Measurements from ENCODE around the gene WDR76.
"Not testable (repeated sequence)": the region's sequence is repeated elsewhere in the genome, so short reads cannot be mapped to it uniquely, and the experiment has no call there.

WDR76 gene

DNA sequence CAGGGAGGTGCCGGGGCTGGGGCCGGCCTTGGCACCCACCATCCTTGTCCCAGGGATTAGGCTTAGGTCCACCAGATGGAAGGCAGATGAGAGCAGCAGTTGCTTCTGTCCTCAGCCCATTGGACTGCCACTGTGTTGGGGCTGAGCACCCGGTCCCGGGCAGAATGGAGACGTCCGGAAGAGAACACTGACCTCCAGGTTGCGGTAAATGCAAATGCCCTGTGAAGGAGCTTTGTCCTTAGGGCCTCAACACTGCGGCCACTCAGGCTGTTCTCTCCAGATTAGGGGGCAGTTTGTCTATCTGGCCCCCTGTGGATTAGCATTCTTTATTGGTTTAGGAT, 26.9 kb upstream of the WDR76 start, which contains the start of gene SERINC4:
Gene SERINC4 (minus strand): TSS at position 276 of the 341 bp plus-strand sequence. CDS start 234 bp downstream, at position 42.
- TF ChIP-seq, protein P1, sequence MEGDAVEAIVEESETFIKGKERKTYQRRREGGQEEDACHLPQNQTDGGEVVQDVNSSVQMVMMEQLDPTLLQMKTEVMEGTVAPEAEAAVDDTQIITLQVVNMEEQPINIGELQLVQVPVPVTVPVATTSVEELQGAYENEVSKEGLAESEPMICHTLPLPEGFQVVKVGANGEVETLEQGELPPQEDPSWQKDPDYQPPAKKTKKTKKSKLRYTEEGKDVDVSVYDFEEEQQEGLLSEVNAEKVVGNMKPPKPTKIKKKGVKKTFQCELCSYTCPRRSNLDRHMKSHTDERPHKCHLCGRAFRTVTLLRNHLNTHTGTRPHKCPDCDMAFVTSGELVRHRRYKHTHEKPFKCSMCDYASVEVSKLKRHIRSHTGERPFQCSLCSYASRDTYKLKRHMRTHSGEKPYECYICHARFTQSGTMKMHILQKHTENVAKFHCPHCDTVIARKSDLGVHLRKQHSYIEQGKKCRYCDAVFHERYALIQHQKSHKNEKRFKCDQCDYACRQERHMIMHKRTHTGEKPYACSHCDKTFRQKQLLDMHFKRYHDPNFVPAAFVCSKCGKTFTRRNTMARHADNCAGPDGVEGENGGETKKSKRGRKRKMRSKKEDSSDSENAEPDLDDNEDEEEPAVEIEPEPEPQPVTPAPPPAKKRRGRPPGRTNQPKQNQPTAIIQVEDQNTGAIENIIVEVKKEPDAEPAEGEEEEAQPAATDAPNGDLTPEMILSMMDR (conservative IDR thresholded peaks at IDR 0.05; ENCODE audit: control insufficient read depth, insufficient read depth, low read depth, low read length) = no peak
- peak within 1 kb of the TSS; percentile 99 for H3K4me3 ChIP-seq (ENCODE audit: control insufficient read depth, low read depth, low read length)
- no peak for DNase-seq (ENCODE audit: low read depth)

GRCh38 chr15:43800286-43801141, 26.3 kb upstream of the WDR76 start, which contains the start of gene HYPK:
HYPK (plus strand) TSS chr15:43800599; CDS start chr15:43800623, 24 bp downstream.
- H3K4me3 ChIP-seq (ENCODE audit: control insufficient read depth, low read depth, low read length) = peak within 1 kb of the TSS; percentile 99
- TF ChIP-seq, protein P1 (conservative IDR thresholded peaks at IDR 0.05; ENCODE audit: control insufficient read depth, insufficient read depth, low read depth, low read length) = no peak
- peak; percentile 81 for DNase-seq (ENCODE audit: low read depth)

DNA sequence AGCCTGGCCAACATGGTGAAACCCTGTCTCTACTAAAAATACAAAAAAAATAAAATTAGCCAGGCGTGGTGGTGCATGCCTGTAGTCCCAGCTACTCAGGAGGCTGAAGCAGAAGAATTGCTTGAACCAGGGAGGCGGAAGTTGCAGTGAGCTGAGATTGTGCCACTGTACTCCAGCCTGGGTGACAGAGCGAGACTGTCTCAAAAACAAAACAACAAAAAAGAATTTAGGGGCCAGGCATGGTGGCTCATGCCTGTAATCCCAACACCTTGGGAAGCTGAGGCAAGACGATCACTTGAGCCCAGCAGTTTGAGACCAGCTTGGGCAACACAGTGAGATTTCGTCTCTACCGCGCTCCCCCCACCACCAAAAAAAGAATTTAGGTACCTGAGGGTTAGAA, 24.1 kb upstream of the WDR76 start:
- DNase-seq (ENCODE audit: low read depth); H3K4me3 ChIP-seq (ENCODE audit: control insufficient read depth, low read depth, low read length): not testable (repeated sequence)

DNA sequence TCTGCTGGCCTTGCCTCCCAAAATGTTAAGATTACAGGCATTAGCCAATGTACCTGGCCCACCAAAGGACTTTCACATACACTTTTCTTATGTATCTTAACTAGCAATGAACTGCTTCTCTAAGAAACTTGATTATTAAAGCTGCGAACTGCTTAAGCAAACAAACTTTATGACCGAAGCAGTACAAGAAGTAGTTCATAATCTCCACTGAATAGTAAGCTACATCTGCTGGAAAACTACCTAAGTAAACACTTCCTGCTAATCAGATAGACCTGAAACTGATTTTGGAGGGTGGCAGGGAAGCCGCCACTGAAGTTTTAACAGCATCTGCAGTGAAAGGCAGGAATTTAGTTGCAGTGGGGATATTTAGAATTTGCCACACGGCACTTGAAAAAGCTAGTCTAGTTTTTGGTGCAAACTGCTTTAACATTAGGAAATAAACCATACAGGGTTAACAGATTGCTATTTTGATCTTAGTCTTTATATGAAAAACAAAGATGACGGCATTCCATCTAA, 18.3 kb upstream of the WDR76 start:
- no peak for DNase-seq (ENCODE audit: low read depth)
- TF ChIP-seq, protein P1 (conservative IDR thresholded peaks at IDR 0.05; ENCODE audit: control insufficient read depth, insufficient read depth, low read depth, low read length) = no peak
- no peak overlapping the region for H3K4me3 ChIP-seq (ENCODE audit: control insufficient read depth, low read depth, low read length)

DNA sequence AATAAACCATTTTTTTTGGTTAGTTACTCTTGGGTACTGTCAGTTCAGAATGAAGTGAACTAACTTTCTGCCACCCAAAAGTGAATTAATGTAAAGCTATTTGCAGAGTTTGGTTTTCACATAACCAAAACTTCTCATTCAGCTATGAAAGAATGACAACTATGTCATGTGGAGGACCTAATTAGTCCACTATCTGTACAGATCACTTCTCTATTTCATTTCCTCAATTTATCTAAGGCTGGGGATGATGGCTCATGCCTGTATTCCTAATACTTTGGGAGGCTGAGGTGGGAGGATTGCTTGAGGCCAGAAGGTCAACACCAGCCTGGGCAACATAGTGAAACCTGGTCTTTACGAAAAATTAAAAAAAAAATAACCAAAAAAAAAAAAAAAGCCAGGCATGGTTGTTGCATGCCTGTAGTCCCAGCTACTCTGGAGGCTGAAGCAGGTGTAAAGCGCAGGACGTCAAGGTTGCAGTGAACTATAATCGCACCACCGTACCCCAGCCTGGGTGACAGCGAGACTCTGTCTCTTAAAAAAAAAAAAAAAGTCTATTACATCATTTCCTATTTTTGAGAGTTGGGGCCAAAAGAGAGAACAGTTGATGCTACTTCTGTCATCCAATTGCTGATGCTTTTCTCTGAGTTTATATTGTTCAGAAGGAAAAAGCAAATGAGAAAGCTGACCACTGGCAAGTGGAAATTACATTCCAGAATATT, 17.7 kb upstream of the WDR76 start:
- DNase-seq (ENCODE audit: low read depth) = no peak
- H3K4me3 ChIP-seq (ENCODE audit: control insufficient read depth, low read depth, low read length) = no peak overlapping the region
- TF ChIP-seq, protein P1 (conservative IDR thresholded peaks at IDR 0.05; ENCODE audit: control insufficient read depth, insufficient read depth, low read depth, low read length) = no peak

- not testable (repeated sequence) for H3K4me3 ChIP-seq (ENCODE audit: control insufficient read depth, low read depth, low read length); DNase-seq (ENCODE audit: low read depth)
Measured at GRCh38 chr15:43815064-43815463, 11.7 kb upstream of the WDR76 start.

- H3K4me3 ChIP-seq (ENCODE audit: control insufficient read depth, low read depth, low read length) = no peak overlapping the region
- DNase-seq (ENCODE audit: low read depth) = no peak
- TF ChIP-seq, protein P1 (conservative IDR thresholded peaks at IDR 0.05; ENCODE audit: control insufficient read depth, insufficient read depth, low read depth, low read length) = no peak
Measured at GRCh38 chr15:43821505-43821904, 5.3 kb upstream of the WDR76 start.

Data from fibroblast of mammary gland (primary cell).